ENCODE data around the gene CYBB.

The CYBB gene

DNA sequence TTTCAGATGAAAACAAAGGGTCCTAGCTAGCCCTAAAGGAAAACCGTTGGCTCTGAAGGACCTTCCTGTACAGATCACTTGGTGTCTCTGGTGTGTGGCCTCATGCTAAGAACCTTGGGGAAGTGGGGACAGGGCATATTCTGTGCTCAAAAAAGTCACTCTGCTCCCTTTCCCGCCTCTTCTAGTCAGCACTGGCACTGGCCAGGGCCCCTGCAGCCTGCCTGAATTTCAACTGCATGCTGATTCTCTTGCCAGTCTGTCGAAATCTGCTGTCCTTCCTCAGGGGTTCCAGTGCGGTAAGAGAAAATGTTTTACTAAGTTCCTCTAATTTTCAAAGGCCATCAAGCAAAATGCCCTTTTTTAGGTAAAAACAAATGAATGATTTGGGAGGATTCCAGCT, 3.4 kb downstream of the CYBB start:
- Histone ChIP-seq H3K27me3 (ENCODE audit: control insufficient read depth in 1 of 2, insufficient read depth in 2 of 2, low read length in 2 of 2) (peaks cover 0 to 3% of the 10 kb centered on the region in 2 donors), H3K4me3 (ENCODE audit: low read length in 2 of 2) (no peak overlapping the region), H3K36me3 (ENCODE audit: control insufficient read depth in 2 of 2, insufficient read depth in 2 of 2, low read length in 2 of 2) (no peaks in the 10 kb centered on the region), H3K9ac (ENCODE audit: low read length in 2 of 2) (no peak overlapping the region), H3K4me1 (ENCODE audit: control insufficient read depth, insufficient read depth, low read length) (no peaks in the 10 kb centered on the region), H3K27ac (ENCODE audit: low read length) (no peak overlapping the region), H3K9me3 (ENCODE audit: control insufficient read depth in 2 of 2, low read length in 2 of 2) (no peaks in the 10 kb centered on the region)

- Histone ChIP-seq H3K36me3 (ENCODE audit: control insufficient read depth in 2 of 2, insufficient read depth in 2 of 2, low read length in 2 of 2) (no peaks in the 10 kb centered on the region), H3K4me3 (ENCODE audit: low read length in 2 of 2) (no peak overlapping the region)
Measured at GRCh38 chrX:37785569-37785968, 5.7 kb downstream of the CYBB start.

DNA sequence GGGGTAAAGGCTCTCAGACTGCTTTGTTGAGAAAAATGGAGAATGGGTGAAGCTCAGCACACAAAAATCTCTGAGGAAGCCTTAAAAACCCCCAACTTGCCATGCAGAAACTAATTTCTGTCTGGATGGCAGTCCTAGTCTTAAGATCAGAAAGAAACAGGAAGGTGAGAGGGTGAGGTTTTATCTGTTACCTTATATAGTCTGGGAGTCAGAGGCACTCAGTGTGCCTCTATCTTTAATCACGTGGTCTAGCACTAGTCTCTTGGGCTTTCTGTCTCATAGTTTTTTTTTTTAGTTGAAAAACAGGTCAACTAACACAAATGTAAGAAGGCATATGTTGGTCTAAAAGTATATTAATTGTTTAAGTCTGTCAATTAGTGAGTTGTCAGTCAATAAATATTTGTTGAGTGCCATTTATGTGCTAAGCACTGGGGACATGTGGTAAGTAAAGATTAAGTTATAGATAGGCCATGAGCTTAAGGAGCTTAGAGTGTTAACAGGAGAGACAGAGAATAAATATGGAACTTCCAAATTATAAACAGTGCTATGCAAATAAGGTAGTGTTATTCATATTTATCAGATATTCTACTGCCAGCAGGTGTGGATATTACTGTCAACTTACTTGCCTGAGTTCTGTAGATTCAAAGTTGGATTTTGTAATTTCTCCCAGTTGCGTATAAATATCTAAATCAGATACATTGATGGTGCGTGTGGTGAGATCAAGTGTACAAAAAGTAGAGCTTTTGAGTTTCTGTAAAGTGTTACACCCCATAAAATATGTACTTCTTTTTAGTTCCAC, 7.0 kb downstream of the CYBB start:
- H3K27me3 ChIP-seq (ENCODE audit: control insufficient read depth in 1 of 2, insufficient read depth in 2 of 2, low read length in 2 of 2): peaks cover 0 to 3% of the 10 kb centered on the region in 2 donors
- no peaks in the 10 kb centered on the region for H3K36me3 ChIP-seq (ENCODE audit: control insufficient read depth in 2 of 2, insufficient read depth in 2 of 2, low read length in 2 of 2)
- no peak overlapping the region for H3K9ac ChIP-seq (ENCODE audit: low read length in 2 of 2)
- H3K27ac ChIP-seq (ENCODE audit: low read length): no peak overlapping the region
- H3K4me3 ChIP-seq (ENCODE audit: low read length in 2 of 2): no peak overlapping the region
- H3K9me3 ChIP-seq (ENCODE audit: control insufficient read depth in 2 of 2, low read length in 2 of 2): no peaks in the 10 kb centered on the region
- no peaks in the 10 kb centered on the region for H3K4me1 ChIP-seq (ENCODE audit: control insufficient read depth, insufficient read depth, low read length)

More at GRCh38 chrX:37785569-37785968, 5.7 kb downstream of the CYBB start:
- Histone ChIP-seq H3K27ac (ENCODE audit: low read length) (no peak overlapping the region), H3K27me3 (ENCODE audit: control insufficient read depth in 1 of 2, insufficient read depth in 2 of 2, low read length in 2 of 2) (peaks cover 0 to 3% of the 10 kb centered on the region in 2 donors), H3K9ac (ENCODE audit: low read length in 2 of 2) (no peak overlapping the region), H3K4me1 (ENCODE audit: control insufficient read depth, insufficient read depth, low read length) (no peaks in the 10 kb centered on the region), H3K9me3 (ENCODE audit: control insufficient read depth in 2 of 2, low read length in 2 of 2) (no peaks in the 10 kb centered on the region)

DNA sequence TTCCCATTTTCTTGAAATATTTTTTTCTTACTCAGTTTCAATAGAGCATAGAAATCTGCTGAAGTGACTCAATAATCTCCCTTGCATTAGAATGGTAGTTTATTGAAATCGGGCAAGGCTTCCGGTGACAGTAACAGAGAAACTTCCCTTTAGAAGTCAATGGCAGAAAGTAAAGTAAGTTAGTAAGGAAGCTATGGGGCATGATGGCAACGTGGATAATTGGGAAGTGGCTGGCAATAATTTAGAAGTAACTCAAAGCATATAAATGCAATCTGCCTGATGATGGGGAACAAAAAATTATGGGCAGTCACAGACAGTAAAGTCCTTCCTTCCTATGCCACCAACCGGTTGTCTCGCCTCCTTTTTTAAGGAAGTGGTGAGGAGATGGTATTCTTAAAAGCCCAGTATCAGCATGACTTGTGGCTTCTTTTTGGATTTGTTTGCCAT, 7.6 kb downstream of the CYBB start:
- H3K4me1 ChIP-seq (ENCODE audit: control insufficient read depth, insufficient read depth, low read length): no peaks in the 10 kb centered on the region

GRCh38 chrX:37796310-37796709, 16.5 kb downstream of the CYBB start:
- Histone ChIP-seq H3K27ac (ENCODE audit: low read length) (no peak overlapping the region), H3K27me3 (ENCODE audit: control insufficient read depth in 1 of 2, insufficient read depth in 2 of 2, low read length in 2 of 2) (no peaks in the 10 kb centered on the region), H3K9ac (ENCODE audit: low read length in 2 of 2) (no peak overlapping the region), H3K4me1 (ENCODE audit: control insufficient read depth, insufficient read depth, low read length) (no peaks in the 10 kb centered on the region), H3K4me3 (ENCODE audit: low read length in 2 of 2) (no peak overlapping the region), H3K36me3 (ENCODE audit: control insufficient read depth in 2 of 2, insufficient read depth in 2 of 2, low read length in 2 of 2) (no peaks in the 10 kb centered on the region), H3K9me3 (ENCODE audit: control insufficient read depth in 2 of 2, low read length in 2 of 2) (no peaks in the 10 kb centered on the region)

More for the DNA sequence above, 7.6 kb downstream of the CYBB start:
- no peaks in the 10 kb centered on the region for H3K36me3 ChIP-seq (ENCODE audit: control insufficient read depth in 2 of 2, insufficient read depth in 2 of 2, low read length in 2 of 2)
- H3K27me3 ChIP-seq (ENCODE audit: control insufficient read depth in 1 of 2, insufficient read depth in 2 of 2, low read length in 2 of 2): peaks cover 0 to 3% of the 10 kb centered on the region in 2 donors
- no peaks in the 10 kb centered on the region for H3K9me3 ChIP-seq (ENCODE audit: control insufficient read depth in 2 of 2, low read length in 2 of 2)
- H3K27ac ChIP-seq (ENCODE audit: low read length): no peak overlapping the region
- H3K4me3 ChIP-seq (ENCODE audit: low read length in 2 of 2): no peak overlapping the region
- H3K9ac ChIP-seq (ENCODE audit: low read length in 2 of 2): no peak overlapping the region

DNA sequence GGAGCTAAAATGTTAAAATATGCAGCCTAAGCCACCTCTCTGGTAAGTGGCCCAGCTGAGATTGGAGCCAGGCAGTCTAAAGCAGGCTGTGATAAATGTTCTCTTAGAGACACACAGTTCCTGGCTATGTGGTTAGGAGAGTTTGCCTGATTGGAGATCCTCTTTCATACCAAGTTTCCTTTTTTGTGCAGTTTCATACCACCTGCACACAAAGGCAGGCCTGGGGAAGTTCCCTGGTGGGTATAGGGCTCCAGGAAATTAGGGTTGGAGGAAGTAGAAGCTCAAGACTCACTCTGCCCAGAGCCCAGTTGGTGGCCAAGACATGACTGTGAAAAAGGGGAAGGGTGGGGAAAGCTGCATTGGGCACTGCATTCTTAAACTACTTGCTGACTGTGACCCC, 16.9 kb downstream of the CYBB start:
- Histone ChIP-seq H3K9me3 (ENCODE audit: control insufficient read depth in 2 of 2, low read length in 2 of 2) (no peaks in the 10 kb centered on the region), H3K4me3 (ENCODE audit: low read length in 2 of 2) (no peak overlapping the region), H3K9ac (ENCODE audit: low read length in 2 of 2) (no peak overlapping the region), H3K4me1 (ENCODE audit: control insufficient read depth, insufficient read depth, low read length) (no peaks in the 10 kb centered on the region), H3K27ac (ENCODE audit: low read length) (no peak overlapping the region), H3K36me3 (ENCODE audit: control insufficient read depth in 2 of 2, insufficient read depth in 2 of 2, low read length in 2 of 2) (no peaks in the 10 kb centered on the region), H3K27me3 (ENCODE audit: control insufficient read depth in 1 of 2, insufficient read depth in 2 of 2, low read length in 2 of 2) (no peaks in the 10 kb centered on the region)

GRCh38 chrX:37799936-37800335, 20.1 kb downstream of the CYBB start:
- no peaks in the 10 kb centered on the region for H3K36me3 ChIP-seq (ENCODE audit: control insufficient read depth in 2 of 2, insufficient read depth in 2 of 2, low read length in 2 of 2)

DNA sequence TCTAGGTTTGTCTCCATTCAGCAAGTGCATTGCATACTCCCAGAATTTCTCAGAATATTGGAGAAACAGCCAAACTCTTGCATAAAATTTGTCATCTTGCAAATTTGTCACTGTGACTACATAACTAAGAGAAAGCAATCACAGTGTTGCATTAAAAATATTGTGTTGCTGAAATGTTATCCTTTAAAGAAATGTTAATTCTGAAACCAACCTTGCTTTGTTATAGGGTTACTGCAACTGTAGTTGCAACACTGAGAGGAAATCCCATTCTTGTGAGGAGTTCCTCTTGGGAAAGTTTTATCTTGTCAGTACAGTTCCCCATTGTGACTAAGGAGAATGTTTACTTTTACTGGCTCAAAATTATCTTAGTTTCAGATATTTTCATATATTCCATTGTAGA, 20.9 kb downstream of the CYBB start:
- Histone ChIP-seq H3K36me3 (ENCODE audit: control insufficient read depth in 2 of 2, insufficient read depth in 2 of 2, low read length in 2 of 2) (no peaks in the 10 kb centered on the region), H3K4me3 (ENCODE audit: low read length in 2 of 2) (no peak overlapping the region), H3K9ac (ENCODE audit: low read length in 2 of 2) (no peak overlapping the region), H3K27me3 (ENCODE audit: control insufficient read depth in 1 of 2, insufficient read depth in 2 of 2, low read length in 2 of 2) (no peaks in the 10 kb centered on the region), H3K9me3 (ENCODE audit: control insufficient read depth in 2 of 2, low read length in 2 of 2) (no peaks in the 10 kb centered on the region), H3K27ac (ENCODE audit: low read length) (no peak overlapping the region), H3K4me1 (ENCODE audit: control insufficient read depth, insufficient read depth, low read length) (no peaks in the 10 kb centered on the region)

More at GRCh38 chrX:37799936-37800335, 20.1 kb downstream of the CYBB start:
- Histone ChIP-seq H3K4me1 (ENCODE audit: control insufficient read depth, insufficient read depth, low read length) (no peaks in the 10 kb centered on the region), H3K9me3 (ENCODE audit: control insufficient read depth in 2 of 2, low read length in 2 of 2) (no peaks in the 10 kb centered on the region), H3K27me3 (ENCODE audit: control insufficient read depth in 1 of 2, insufficient read depth in 2 of 2, low read length in 2 of 2) (no peaks in the 10 kb centered on the region), H3K4me3 (ENCODE audit: low read length in 2 of 2) (no peak overlapping the region), H3K27ac (ENCODE audit: low read length) (no peak overlapping the region), H3K9ac (ENCODE audit: low read length in 2 of 2) (no peak overlapping the region)

GRCh38 chrX:37802028-37802427, 22.2 kb downstream of the CYBB start:
- Histone ChIP-seq H3K27me3 (ENCODE audit: control insufficient read depth in 1 of 2, insufficient read depth in 2 of 2, low read length in 2 of 2) (no peaks in the 10 kb centered on the region), H3K27ac (ENCODE audit: low read length) (no peak overlapping the region), H3K4me3 (ENCODE audit: low read length in 2 of 2) (no peak overlapping the region), H3K9me3 (ENCODE audit: control insufficient read depth in 2 of 2, low read length in 2 of 2) (no peaks in the 10 kb centered on the region), H3K4me1 (ENCODE audit: control insufficient read depth, insufficient read depth, low read length) (no peaks in the 10 kb centered on the region), H3K9ac (ENCODE audit: low read length in 2 of 2) (no peak overlapping the region), H3K36me3 (ENCODE audit: control insufficient read depth in 2 of 2, insufficient read depth in 2 of 2, low read length in 2 of 2) (no peaks in the 10 kb centered on the region)

DNA sequence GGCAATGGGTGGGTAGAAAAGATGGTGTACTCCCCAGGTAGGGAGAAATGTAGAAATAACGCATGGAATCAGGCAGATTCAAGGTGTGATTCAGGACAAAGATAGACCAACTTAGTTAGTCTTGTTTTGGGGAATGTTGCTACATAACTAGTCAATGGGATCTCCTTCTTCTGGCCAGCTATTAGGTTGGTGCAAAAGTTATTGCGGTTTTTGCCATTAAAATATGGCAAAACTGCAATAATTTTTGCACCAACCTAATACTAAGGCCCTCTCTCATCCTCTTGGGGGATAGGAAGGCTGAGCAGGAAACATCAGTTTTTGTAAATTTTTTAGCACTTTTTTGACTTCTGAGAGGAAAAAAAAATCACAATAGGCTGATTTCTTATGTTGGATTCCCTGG, 23.2 kb downstream of the CYBB start:
- no peaks in the 10 kb centered on the region for H3K27me3 ChIP-seq (ENCODE audit: control insufficient read depth in 1 of 2, insufficient read depth in 2 of 2, low read length in 2 of 2)
- H3K9ac ChIP-seq (ENCODE audit: low read length in 2 of 2): no peak overlapping the region
- no peak overlapping the region for H3K27ac ChIP-seq (ENCODE audit: low read length)
- no peaks in the 10 kb centered on the region for H3K9me3 ChIP-seq (ENCODE audit: control insufficient read depth in 2 of 2, low read length in 2 of 2)
- H3K4me1 ChIP-seq (ENCODE audit: control insufficient read depth, insufficient read depth, low read length): no peaks in the 10 kb centered on the region
- no peaks in the 10 kb centered on the region for H3K36me3 ChIP-seq (ENCODE audit: control insufficient read depth in 2 of 2, insufficient read depth in 2 of 2, low read length in 2 of 2)
- H3K4me3 ChIP-seq (ENCODE audit: low read length in 2 of 2): no peak overlapping the region

DNA sequence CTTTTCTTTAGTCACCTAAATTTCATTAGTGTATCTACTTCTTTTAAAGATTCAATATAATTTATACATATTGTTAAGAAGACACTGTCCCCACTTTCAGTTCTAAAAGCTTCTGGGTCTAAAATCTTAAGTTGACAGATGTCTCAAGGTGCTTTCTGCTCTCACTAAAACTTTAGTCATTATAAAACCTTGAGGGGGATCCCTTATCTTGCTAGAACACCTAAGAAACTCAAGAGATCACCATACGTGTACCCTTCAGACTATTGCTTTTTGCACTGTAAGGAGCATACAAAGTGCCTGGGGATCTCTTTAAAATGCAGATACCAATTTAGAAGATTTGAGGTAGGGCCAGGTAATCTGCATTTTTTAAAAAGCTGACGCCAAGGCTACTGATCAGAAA, 30.1 kb downstream of the CYBB start:
- H3K27ac ChIP-seq (ENCODE audit: low read length): no peak overlapping the region
- H3K9ac ChIP-seq (ENCODE audit: low read length in 2 of 2): no peak overlapping the region
- no peaks in the 10 kb centered on the region for H3K36me3 ChIP-seq (ENCODE audit: control insufficient read depth in 2 of 2, insufficient read depth in 2 of 2, low read length in 2 of 2)
- H3K4me3 ChIP-seq (ENCODE audit: low read length in 2 of 2): no peak overlapping the region
- H3K9me3 ChIP-seq (ENCODE audit: control insufficient read depth in 2 of 2, low read length in 2 of 2): no peaks in the 10 kb centered on the region
- H3K27me3 ChIP-seq (ENCODE audit: control insufficient read depth in 1 of 2, insufficient read depth in 2 of 2, low read length in 2 of 2): no peaks in the 10 kb centered on the region
- H3K4me1 ChIP-seq (ENCODE audit: control insufficient read depth, insufficient read depth, low read length): no peaks in the 10 kb centered on the region
